ENCODE measurements around the gene ERF. TPM values are rescaled to one million over a fixed set of nuclear protein-coding genes. Genes with fewer than 3 reads are reported as not detected.

The ERF gene
- total RNA-seq, 1 donor from 2014 or later: 35.8 TPM

DNA sequence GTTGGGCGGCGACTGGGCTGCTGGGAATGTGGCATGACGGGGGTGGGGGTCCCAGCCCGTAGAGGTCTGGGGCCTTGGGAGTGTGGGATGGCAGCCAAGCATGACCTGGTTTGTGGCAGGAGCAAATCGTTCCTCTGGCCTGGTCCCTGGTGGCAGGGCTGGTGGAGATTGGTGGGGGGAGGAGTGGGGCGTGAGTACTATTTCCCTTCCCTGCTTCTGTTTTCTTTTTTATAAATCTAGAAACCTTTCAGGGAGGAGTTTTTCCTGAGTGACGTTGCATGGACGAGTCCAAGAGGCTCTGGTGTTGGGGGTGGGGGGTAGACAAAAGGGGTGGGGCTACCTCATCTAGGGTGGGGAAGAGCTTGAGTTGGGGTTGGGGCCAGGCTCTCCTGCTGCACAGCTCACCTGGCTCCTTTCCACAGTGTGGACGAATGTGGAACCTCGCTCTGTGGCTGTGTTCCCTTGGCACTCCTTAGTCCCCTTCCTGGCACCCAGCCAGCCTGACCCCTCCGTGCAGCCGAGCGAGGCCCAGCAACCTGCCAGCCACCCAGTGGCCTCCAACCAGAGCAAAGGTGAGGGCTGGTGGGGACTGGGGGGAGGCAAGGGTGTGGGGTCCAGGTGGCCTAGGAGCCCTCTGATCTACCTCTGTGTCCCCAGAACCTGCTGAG, 31.6 kb upstream of the ERF start:
- H3K4me1 ChIP-seq: peaks cover 42% of the 10 kb centered on the region
- no peaks in the 10 kb centered on the region for H3K9me3 ChIP-seq
- ATAC-seq: no peak
- H3K27me3 ChIP-seq (ENCODE audit: low read depth): no peaks in the 10 kb centered on the region
- DNase-seq: no peak
- H3K4me3 ChIP-seq: peak overlapping the region; percentile 68
- peak overlapping the region; percentile 58 for H3K27ac ChIP-seq
- H3K36me3 ChIP-seq: peaks cover 48% of the 10 kb centered on the region
- TF ChIP-seq, protein P1, sequence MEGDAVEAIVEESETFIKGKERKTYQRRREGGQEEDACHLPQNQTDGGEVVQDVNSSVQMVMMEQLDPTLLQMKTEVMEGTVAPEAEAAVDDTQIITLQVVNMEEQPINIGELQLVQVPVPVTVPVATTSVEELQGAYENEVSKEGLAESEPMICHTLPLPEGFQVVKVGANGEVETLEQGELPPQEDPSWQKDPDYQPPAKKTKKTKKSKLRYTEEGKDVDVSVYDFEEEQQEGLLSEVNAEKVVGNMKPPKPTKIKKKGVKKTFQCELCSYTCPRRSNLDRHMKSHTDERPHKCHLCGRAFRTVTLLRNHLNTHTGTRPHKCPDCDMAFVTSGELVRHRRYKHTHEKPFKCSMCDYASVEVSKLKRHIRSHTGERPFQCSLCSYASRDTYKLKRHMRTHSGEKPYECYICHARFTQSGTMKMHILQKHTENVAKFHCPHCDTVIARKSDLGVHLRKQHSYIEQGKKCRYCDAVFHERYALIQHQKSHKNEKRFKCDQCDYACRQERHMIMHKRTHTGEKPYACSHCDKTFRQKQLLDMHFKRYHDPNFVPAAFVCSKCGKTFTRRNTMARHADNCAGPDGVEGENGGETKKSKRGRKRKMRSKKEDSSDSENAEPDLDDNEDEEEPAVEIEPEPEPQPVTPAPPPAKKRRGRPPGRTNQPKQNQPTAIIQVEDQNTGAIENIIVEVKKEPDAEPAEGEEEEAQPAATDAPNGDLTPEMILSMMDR (IDR thresholded peaks at IDR 0.05): no peak
- intact Hi-C loops (cut with DNase I): no loop called here

DNA sequence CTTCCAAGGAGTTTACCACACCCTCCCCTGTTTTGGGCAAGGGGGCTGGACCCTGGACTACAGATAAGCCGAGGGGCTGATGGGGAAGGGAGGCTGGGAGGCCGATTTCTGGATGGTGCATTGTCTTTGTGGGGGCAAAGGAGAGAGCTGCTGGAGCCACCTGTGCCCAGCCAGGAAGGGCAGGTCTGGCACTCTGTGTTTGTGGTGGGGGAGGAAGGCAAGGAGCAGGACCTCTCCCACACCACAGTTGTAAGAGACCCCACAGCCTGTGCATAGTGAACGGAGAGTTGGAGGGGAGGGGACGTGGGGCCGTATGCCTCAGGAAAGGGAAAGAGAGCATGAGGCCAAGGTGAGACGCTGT, 31.0 kb upstream of the ERF start:
- H3K36me3 ChIP-seq: peaks cover 43% of the 10 kb centered on the region
- peaks cover 47% of the 10 kb centered on the region for H3K4me1 ChIP-seq
- H3K27ac ChIP-seq: peak overlapping the region; percentile 58
- DNase-seq (no peak), ATAC-seq (no peak)
- no peaks in the 10 kb centered on the region for H3K9me3 ChIP-seq
- TF ChIP-seq, protein P1 (IDR thresholded peaks at IDR 0.05): no peak
- intact Hi-C loops (cut with DNase I): no loop called here
- no peaks in the 10 kb centered on the region for H3K27me3 ChIP-seq (ENCODE audit: low read depth)
- peak overlapping the region; percentile 68 for H3K4me3 ChIP-seq

DNA sequence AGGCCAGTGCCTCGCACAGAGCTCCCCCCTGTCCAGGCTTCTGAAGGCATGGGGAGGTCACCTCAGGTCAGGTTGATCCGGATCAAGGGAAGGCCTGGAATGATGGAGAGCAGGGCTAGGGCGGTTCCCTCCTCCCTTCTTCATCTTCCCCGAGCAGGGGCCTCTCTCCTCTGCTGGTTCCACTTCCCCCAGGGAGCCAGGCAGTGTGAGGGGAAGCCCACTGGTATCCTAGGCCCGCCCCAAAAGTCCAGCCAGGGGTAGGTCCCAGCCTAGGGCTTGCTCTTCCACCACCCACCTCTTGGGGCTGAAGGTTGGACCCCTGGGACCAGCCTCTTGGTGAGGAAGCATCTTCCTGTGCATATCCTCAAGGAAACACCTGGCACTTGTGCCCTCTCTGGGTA, 30.6 kb upstream of the ERF start:
- Histone ChIP-seq H3K4me1 (peaks cover 48% of the 10 kb centered on the region), H3K4me3 (peak overlapping the region; percentile 68), H3K27ac (peak overlapping the region; percentile 58), H3K36me3 (peaks cover 39% of the 10 kb centered on the region), H3K9me3 (no peaks in the 10 kb centered on the region), H3K27me3 (ENCODE audit: low read depth) (no peaks in the 10 kb centered on the region)
- ATAC-seq (no peak), DNase-seq (no peak)
- intact Hi-C loops (cut with DNase I): no loop called here
- TF ChIP-seq, protein P1 (IDR thresholded peaks at IDR 0.05): no peak

DNA sequence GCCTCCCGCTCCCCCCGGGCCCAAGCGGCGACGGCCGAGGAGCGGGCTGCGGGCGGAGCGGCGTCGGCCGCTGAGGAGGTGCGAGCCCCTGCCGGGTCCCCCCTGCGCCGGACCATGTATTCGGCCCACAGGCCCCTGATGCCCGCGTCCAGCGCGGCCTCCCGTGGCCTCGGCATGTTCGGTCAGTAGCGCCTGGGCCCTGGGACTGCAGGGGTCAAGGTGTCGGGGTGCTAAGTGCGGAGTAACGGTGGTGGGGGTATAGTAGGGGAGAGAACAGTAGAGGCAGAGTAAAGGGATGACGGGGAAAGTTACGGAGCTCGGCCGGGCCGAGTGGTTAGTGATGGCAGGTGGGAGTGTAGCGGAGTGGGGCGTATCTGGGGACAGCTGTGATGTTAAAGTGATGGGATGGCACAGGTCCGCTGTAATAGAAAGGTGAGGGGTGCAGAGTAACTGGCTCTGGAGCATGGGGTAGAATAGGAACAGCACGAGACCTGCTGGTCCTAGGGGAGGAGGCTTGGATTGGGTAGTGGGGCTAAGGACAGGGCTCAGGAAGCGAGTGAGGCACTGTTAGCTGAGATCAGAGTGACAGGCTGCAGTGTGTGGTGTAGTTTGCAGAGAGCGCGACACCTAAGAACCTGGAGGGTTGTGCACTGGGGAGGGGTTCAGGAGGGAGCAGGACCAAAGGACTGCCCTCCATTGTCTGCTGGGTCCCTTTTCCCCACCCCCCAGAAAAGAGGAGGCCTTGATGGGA, 29.8 kb upstream of the ERF start:
- Histone ChIP-seq H3K27me3 (ENCODE audit: low read depth) (no peaks in the 10 kb centered on the region), H3K4me3 (peak overlapping the region; percentile 68), H3K9me3 (no peaks in the 10 kb centered on the region), H3K4me1 (peaks cover 49% of the 10 kb centered on the region), H3K27ac (peak overlapping the region; percentile 58), H3K36me3 (peaks cover 31% of the 10 kb centered on the region)
- TF ChIP-seq, protein P1 (IDR thresholded peaks at IDR 0.05): no peak
- ATAC-seq: no peak
- intact Hi-C loops (cut with DNase I): no loop called here
- no peak for DNase-seq

DNA sequence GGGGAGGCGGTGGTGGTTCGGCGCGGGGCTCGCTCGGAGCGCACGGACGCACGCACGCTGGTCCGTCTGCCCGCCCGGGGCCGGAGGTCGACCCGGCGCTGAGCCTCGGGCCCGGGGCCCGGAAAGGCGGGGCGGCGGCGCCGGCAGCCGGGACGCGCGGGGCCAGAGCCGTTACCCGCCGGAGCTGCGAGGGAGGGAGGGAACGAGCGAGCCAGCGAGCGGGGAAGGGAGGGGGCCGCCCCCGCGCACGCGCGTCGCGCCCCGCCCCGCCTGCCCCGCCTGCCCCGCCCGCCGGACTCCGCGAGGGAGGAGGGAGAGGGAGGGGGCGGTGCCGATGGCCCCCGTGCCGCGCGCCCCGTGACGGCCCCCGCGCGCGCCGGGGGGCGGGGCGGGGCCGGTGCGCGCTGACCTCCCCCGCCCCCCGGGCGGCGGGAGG, 29.2 kb upstream of the ERF start:
- Histone ChIP-seq H3K4me1 (peaks cover 56% of the 10 kb centered on the region), H3K4me3 (peak overlapping the region; percentile 61), H3K27me3 (ENCODE audit: low read depth) (no peaks in the 10 kb centered on the region), H3K9me3 (no peaks in the 10 kb centered on the region), H3K36me3 (peaks cover 24% of the 10 kb centered on the region), H3K27ac (peak overlapping the region; percentile 85)
- DNase-seq (peak; percentile 85), ATAC-seq (peak; percentile 55 to 69)
- TF ChIP-seq, protein P1 (IDR thresholded peaks at IDR 0.05): no peak
- intact Hi-C loops (cut with DNase I): no loop called here
